ENCODE results near the gene ECPAS. TPM values are rescaled to one million over a fixed set of nuclear protein-coding genes. Genes with fewer than 3 reads are reported as not detected.
"Not testable (repeated sequence)": the region's sequence is repeated elsewhere in the genome, so short reads cannot be mapped to it uniquely, and the experiment has no call there.

ECPAS gene
- total RNA-seq, 8 experiments from 2014 or later, result 36.7 to 80.2 (median 56.3) TPM

GRCh38 chr9:111458139-111459009 lies 25.8 kb downstream of the ECPAS start:
- H3K4me1 ChIP-seq (replicated peaks in 1 of 2), result no peaks in the 10 kb centered on the region
- no peak for ATAC-seq (replicated peaks in 6 of 8)
- 71 to 100% (median 85%) methylated on average over 1 to 5 of the region's 7 CpGs; no CpG with 5 or more reads in 1 of the 10 experiments for WGBS, 10 experiments
- H3K27ac ChIP-seq, result no peak overlapping the region
- H3K4me3 ChIP-seq, result no peak overlapping the region
- in situ Hi-C loops (cut with MboI; ENCODE audit: low pct_unique_long_range_greater_than_20kb in 2 of 9, low sequenced_read_pairs in 9 of 9, unreplicated experiment in 9 of 9), result no loop called here

GRCh38 chr9:111456529-111456928 lies 27.7 kb downstream of the ECPAS start:
- no peaks in the 10 kb centered on the region for H3K4me1 ChIP-seq (replicated peaks in 1 of 2)
- ATAC-seq (replicated peaks in 6 of 8), result peak in 4 of 8 experiments; percentile 12 to 89 (median 70)
- H3K27ac ChIP-seq, result no peak overlapping the region
- in situ Hi-C loops (cut with MboI; ENCODE audit: low pct_unique_long_range_greater_than_20kb in 2 of 9, low sequenced_read_pairs in 9 of 9, unreplicated experiment in 9 of 9), result no loop called here
- WGBS, 10 experiments, result 50 to 94% (median 84%) methylated on average over 1 to 2 of the region's 2 CpGs; no CpG with 5 or more reads in 2 of the 10 experiments
- no peak overlapping the region for H3K4me3 ChIP-seq

- Histone ChIP-seq H3K4me1 (replicated peaks in 1 of 2) (no peaks in the 10 kb centered on the region), H3K4me3 (no peak overlapping the region), H3K27ac (no peak overlapping the region)
- no peak for ATAC-seq (replicated peaks in 6 of 8)
- in situ Hi-C loops (cut with MboI; ENCODE audit: low pct_unique_long_range_greater_than_20kb in 2 of 9, low sequenced_read_pairs in 9 of 9, unreplicated experiment in 9 of 9), result no loop called here
- WGBS, 10 experiments, result 80 to 100% (median 100%) methylated on average over 1 to 2 of the region's 2 CpGs; no CpG with 5 or more reads in 2 of the 10 experiments
These were observed 28.5 kb downstream of the ECPAS start for GRCh38 chr9:111455638-111456037.

DNA sequence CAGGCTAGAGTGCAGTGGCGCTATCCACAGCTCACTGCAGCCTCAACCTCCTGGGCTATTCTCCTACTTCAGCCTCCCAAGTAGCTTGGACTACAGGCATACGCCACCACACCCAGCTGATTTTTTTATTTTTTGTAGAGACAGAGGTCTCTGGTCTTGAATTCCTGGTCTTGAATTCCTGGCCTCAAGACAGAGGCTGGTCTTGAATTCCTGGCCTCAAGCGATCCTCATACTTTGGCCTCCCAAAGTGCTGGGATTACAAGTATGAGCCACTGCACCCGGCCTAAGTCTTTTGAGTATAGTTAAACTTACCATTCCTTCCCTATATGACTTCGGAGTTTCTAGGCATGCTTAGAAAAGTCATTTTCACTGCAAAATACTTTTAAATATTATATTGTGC lies 29.4 kb downstream of the ECPAS start:
- WGBS, 10 experiments, result 89 to 100% (median 100%) methylated on average over 1 to 4 of the region's 5 CpGs; no CpG with 5 or more reads in 5 of the 10 experiments
- ATAC-seq (replicated peaks in 6 of 8), result no peak
- H3K4me1 ChIP-seq (replicated peaks in 1 of 2), result no peaks in the 10 kb centered on the region
- H3K27ac ChIP-seq, result no peak overlapping the region
- H3K4me3 ChIP-seq, result no peak overlapping the region
- in situ Hi-C loops (cut with MboI; ENCODE audit: low pct_unique_long_range_greater_than_20kb in 2 of 9, low sequenced_read_pairs in 9 of 9, unreplicated experiment in 9 of 9), result no loop called here

DNA sequence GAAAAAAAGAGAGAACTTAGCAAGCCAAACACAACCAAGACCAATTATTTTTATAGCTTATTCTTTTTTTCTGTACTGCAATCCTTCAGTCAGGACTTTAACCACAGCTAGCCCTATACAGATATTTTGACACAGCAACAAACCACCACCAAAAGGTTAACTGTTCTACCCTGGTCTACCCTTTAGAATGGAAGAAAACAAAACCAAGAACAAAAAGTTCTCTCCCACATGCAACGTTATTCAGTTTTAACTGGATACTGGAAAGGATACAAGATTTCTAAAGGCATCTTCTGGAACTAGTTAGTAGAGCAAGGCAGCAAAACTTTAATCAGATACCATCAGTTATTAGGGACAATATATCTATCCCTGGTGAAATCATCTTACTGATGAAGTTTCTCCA lies 32.6 kb downstream of the ECPAS start:
- ATAC-seq (replicated peaks in 6 of 8), result no peak
- Histone ChIP-seq H3K27ac (no peak overlapping the region), H3K4me1 (replicated peaks in 1 of 2) (no peaks in the 10 kb centered on the region), H3K4me3 (no peak overlapping the region)
- WGBS, 10 experiments, result 33 to 80% (median 60%) methylated on average over 1 of the region's 1 CpG; no CpG with 5 or more reads in 3 of the 10 experiments
- in situ Hi-C loops (cut with MboI; ENCODE audit: low pct_unique_long_range_greater_than_20kb in 2 of 9, low sequenced_read_pairs in 9 of 9, unreplicated experiment in 9 of 9), result no loop called here

- in situ Hi-C loops (cut with MboI; ENCODE audit: low pct_unique_long_range_greater_than_20kb in 2 of 9, low sequenced_read_pairs in 9 of 9, unreplicated experiment in 9 of 9), result no loop called here
- Histone ChIP-seq H3K27ac (no peak overlapping the region), H3K4me1 (replicated peaks in 1 of 2) (no peaks in the 10 kb centered on the region), H3K4me3 (no peak overlapping the region)
- WGBS, 10 experiments, result 25 to 100% (median 90%) methylated on average over 1 to 2 of the region's 2 CpGs; no CpG with 5 or more reads in 3 of the 10 experiments
- ATAC-seq (replicated peaks in 6 of 8), result no peak
These were observed 34.1 kb downstream of the ECPAS start for GRCh38 chr9:111450124-111450523.

DNA sequence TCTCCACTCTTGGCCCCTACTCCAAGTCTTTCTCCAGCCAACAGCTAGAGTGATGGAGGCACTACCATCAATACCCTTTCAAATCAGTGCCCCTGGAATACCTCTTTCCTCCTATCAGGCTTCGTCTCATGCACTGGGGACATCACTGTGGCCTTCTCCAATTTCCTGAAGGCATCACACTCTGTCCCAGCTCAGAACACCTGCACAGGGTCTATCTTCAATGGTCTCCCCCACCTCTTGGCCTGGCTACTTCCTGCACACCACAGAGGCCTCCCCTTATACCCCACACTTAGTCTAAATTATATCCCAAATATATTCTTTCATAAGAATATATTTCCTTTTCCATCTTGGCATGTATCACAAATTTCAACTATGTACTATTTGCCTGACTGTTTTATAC lies 34.5 kb downstream of the ECPAS start:
- WGBS, 10 experiments, result 80 to 100% (median 90%) methylated on average over 1 of the region's 1 CpG; no CpG with 5 or more reads in 6 of the 10 experiments
- no peak overlapping the region for H3K27ac ChIP-seq
- ATAC-seq (replicated peaks in 6 of 8), result no peak
- H3K4me3 ChIP-seq, result no peak overlapping the region
- in situ Hi-C loops (cut with MboI; ENCODE audit: low pct_unique_long_range_greater_than_20kb in 2 of 9, low sequenced_read_pairs in 9 of 9, unreplicated experiment in 9 of 9), result no loop called here
- no peaks in the 10 kb centered on the region for H3K4me1 ChIP-seq (replicated peaks in 1 of 2)

GRCh38 chr9:111445799-111446198 lies 38.4 kb downstream of the ECPAS start:
- WGBS, 10 experiments, result no CpG with 5 or more reads among the region's 1 CpG
- H3K4me1 ChIP-seq (replicated peaks in 1 of 2); H3K27ac ChIP-seq; ATAC-seq (replicated peaks in 6 of 8); H3K4me3 ChIP-seq; in situ Hi-C loops (cut with MboI; ENCODE audit: low pct_unique_long_range_greater_than_20kb in 2 of 9, low sequenced_read_pairs in 9 of 9, unreplicated experiment in 9 of 9): not testable (repeated sequence)

GRCh38 chr9:111443454-111443853 lies 40.7 kb downstream of the ECPAS start:
- Histone ChIP-seq H3K4me1 (replicated peaks in 1 of 2) (no peaks in the 10 kb centered on the region), H3K4me3 (no peak overlapping the region), H3K27ac (no peak overlapping the region)
- in situ Hi-C loops (cut with MboI; ENCODE audit: low pct_unique_long_range_greater_than_20kb in 2 of 9, low sequenced_read_pairs in 9 of 9, unreplicated experiment in 9 of 9), result no loop called here
- WGBS, 10 experiments, result 42 to 100% (median 93%) methylated on average over 2 to 4 of the region's 4 CpGs; no CpG with 5 or more reads in 2 of the 10 experiments
- no peak for ATAC-seq (replicated peaks in 6 of 8)

- no peaks in the 10 kb centered on the region for H3K4me1 ChIP-seq (replicated peaks in 1 of 2)
- ATAC-seq (replicated peaks in 6 of 8), result no peak
- no peak overlapping the region for H3K4me3 ChIP-seq
- in situ Hi-C loops (cut with MboI; ENCODE audit: low pct_unique_long_range_greater_than_20kb in 2 of 9, low sequenced_read_pairs in 9 of 9, unreplicated experiment in 9 of 9), result no loop called here
- no peak overlapping the region for H3K27ac ChIP-seq
- WGBS, 10 experiments, result 68 to 100% (median 90%) methylated on average over 1 to 4 of the region's 4 CpGs; no CpG with 5 or more reads in 1 of the 10 experiments
These were observed 41.7 kb downstream of the ECPAS start for GRCh38 chr9:111442360-111443027.

DNA sequence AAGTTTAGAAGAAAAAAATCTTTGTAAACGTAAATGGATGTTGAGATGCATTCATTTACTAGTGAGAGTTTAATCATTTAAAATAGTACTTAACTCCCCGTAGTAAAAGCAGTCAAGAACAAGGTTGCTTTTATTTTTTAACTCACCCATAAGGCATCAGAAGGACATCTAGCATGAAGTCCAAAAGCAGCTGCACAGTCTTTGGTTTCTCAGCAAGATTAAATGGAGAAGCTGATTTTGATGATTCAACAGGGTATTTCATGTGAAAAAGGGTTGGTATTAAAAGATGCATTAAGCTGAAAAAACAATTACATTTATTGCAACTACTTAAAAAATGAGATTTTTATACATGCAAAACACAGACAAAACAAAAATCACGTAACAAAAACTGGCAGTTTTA lies 44.0 kb downstream of the ECPAS start:
- in situ Hi-C loops (cut with MboI; ENCODE audit: low pct_unique_long_range_greater_than_20kb in 2 of 9, low sequenced_read_pairs in 9 of 9, unreplicated experiment in 9 of 9), result no loop called here
- ATAC-seq (replicated peaks in 6 of 8), result no peak
- 52 to 100% (median 85%) methylated on average over 2 to 3 of the region's 3 CpGs for WGBS, 10 experiments
- Histone ChIP-seq H3K4me1 (replicated peaks in 1 of 2) (no peaks in the 10 kb centered on the region), H3K27ac (no peak overlapping the region), H3K4me3 (no peak overlapping the region)

DNA sequence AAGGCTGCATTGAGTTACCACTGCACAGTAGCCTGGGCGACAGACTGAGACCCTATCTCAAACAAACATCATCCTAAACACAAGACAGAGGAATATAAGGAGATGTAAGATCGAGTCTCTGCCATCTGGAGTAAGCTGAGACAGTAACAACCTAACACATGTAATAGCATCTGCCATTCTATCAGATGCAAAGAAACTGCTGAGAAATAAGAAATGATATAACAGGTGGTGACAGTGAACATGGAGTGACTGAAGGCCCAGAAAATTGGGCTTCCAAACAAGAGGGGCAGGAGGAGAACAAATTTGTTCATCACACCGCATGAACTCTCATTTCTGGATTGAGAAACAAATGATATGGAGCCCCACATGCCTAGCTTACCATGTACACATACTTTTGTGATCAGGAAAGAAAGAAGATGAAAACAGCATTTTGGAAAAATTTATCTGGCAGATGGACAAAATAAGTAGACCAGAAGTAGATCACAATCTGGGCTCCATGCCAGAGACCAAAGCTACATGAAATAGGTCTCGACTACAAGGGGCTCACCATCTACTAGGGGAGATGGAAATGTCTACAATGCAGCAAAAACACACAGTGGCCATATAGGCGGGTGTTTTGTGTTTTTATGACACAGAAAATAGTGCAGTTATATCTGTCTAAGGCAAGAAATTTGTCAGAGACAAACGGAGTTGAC lies 45.5 kb downstream of the ECPAS start:
- Histone ChIP-seq H3K27ac (no peak overlapping the region), H3K4me1 (replicated peaks in 1 of 2) (no peaks in the 10 kb centered on the region), H3K4me3 (no peak overlapping the region)
- ATAC-seq (replicated peaks in 6 of 8), result no peak
- WGBS, 10 experiments, result 70 to 100% (median 100%) methylated on average over 1 to 4 of the region's 6 CpGs; no CpG with 5 or more reads in 1 of the 10 experiments
- in situ Hi-C loops (cut with MboI; ENCODE audit: low pct_unique_long_range_greater_than_20kb in 2 of 9, low sequenced_read_pairs in 9 of 9, unreplicated experiment in 9 of 9), result no loop called here

DNA sequence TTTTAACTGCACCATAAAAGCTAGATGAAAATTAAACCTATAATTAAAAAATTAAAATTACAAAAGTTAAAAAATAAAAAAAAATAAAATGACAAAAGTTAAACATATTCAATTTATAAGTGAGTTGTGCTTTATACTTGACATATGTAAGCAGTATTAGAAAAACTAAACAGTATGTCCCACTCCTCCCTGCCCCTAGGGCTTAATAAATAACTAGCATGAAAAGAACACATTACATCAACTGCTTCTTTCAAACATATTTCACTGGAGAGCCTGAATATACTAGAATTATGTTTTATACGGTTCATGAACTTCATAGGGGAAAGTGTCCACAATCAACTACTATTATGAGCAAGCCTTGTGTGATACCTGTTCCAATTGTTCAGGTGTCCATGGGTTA lies 47.6 kb downstream of the ECPAS start:
- no peaks in the 10 kb centered on the region for H3K4me1 ChIP-seq (replicated peaks in 1 of 2)
- in situ Hi-C loops (cut with MboI; ENCODE audit: low pct_unique_long_range_greater_than_20kb in 2 of 9, low sequenced_read_pairs in 9 of 9, unreplicated experiment in 9 of 9), result no loop called here
- H3K4me3 ChIP-seq, result no peak overlapping the region
- WGBS, 10 experiments, result 27 to 100% (median 85%) methylated on average over 1 of the region's 1 CpG
- no peak overlapping the region for H3K27ac ChIP-seq
- peak in 2 of 8 experiments; percentile 31 to 52 for ATAC-seq (replicated peaks in 6 of 8)
